Erythroblast (primary cell): ENCODE measurements around the gene NOM1.

ENCODE experiments used
- GATA1 ChIP-seq: IDR thresholded peaks from 2 replicates; pipeline ENCODE4 v1.6.1; 2011; ENCODE audit warnings: low read depth, mild to moderate bottlenecking, control low read depth, low read length, moderate library complexity
- POLR2A ChIP-seq: IDR thresholded peaks from 2 replicates; pipeline ENCODE4 v1.6.1; 2011; ENCODE audit warnings: mild to moderate bottlenecking, low read length

DNA sequence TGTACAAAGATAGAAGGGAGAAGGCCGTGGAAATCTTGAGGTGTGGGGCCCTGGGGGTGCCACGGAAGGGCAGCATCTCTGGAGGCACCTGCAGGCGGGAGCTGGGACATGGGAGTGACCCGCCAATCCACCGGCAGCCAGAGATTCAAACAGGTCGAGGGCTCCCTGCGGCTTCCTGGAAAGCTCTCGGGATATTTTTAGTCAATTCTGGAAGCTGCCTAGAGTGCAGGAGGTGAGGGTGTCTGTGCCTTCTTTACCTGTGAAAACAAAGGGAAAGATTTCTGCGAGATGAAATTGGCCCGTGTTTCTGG, 44.4 kb downstream of the NOM1 start:
- no peak for TF ChIP-seq POLR2A
- TF ChIP-seq GATA1, result no peak
